HuH-7 (cell line): ENCODE results near the gene TBC1D22A.

ENCODE experiments used
- DNase-seq: peaks from one replicate; pipeline ENCODE4 v3.0.0; 2011; ENCODE audit warnings: low spot score

The TBC1D22A gene

GRCh38 chr22:47082505-47082904 is 320.1 kb downstream of the TBC1D22A start:
- no peak for DNase-seq

DNA sequence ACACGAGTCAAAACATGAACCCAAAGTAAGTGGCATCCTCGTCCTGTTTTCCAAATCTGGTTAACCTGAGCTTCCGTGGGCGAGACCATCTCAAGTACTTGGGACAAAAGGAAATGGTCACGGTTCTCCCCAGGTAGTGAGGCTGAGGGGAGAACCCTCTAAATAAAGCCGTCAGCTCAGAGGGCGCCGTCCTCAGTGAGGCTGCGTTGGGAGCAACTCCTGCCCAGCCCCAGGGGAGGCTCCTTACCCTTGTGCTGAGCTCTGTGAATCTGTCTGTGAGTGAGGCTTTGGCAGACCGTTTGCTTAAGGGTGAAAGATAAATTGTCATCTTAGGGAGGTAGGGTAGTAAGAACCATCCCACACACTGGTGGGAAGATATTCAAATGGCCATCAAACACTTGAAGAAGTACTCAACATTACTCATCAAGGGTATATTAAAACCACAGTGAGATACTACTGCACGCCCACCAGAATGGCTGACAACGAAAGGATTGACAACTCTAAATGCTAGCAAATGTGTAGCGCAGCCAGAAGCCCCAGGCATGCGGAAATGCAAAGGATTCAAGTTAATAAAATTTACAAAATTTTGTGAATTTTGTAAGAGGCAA is 321.0 kb downstream of the TBC1D22A start:
- DNase-seq, result no peak

DNA sequence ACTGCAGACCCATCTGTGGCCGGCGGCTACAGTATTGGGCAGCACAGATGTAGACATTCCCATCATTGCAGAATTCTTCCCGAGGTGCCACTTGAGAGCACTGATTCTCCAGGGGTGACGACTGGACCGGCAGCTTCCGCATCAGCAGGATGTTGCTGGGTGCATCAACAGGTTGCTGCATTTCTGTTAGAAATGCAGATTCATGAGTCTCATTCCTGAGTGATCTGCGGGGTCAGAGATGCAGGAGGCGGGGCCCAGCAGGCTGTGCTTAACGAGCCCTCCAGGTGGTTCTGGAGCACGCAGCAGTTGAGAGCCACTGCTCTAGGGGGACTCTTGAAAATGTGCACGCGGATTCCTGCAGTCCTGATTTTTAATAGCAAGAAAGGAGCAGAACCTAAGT is 321.8 kb downstream of the TBC1D22A start:
- no peak for DNase-seq

- DNase-seq, result no peak
Measured at GRCh38 chr22:47086596-47087248, 324.3 kb downstream of the TBC1D22A start.

GRCh38 chr22:47088480-47089158 is 326.2 kb downstream of the TBC1D22A start:
- no peak for DNase-seq

GRCh38 chr22:47089374-47089773 is 326.9 kb downstream of the TBC1D22A start:
- DNase-seq, result no peak

- no peak for DNase-seq
Measured at GRCh38 chr22:47089796-47090460, 327.5 kb downstream of the TBC1D22A start.

DNA sequence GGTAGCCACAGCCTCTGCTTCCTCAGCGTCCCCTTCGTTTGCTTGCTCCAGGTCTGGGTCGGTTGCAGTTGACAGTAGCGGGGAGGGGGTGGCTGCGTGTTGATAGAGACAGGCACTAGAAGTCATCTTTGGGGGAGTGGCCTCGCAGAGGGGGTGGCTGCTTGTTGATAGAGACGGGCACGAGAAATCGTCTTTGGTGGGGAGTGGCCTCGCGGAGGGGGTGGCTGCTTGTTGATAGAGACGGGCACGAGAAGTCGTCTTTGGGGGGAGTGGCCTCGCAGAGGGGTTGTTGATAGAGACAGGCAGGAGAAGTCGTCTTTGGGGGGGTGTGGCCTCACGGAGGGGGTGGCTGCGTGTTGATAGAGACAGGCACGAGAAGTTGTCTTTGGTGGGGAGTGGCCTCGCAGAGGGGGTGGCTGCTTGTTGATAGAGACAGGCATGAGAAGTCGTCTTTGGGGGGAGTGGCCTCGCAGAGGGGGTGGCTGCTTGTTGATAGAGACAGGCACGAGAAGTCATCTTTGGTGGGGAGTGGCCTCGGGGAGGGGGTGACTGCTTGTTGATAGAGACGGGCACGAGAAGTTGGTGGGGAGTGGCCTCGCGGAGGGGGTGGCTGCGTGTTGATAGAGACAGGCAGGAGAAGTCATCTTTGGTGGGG is 328.3 kb downstream of the TBC1D22A start:
- DNase-seq, result no peak

GRCh38 chr22:47091246-47091651 is 328.8 kb downstream of the TBC1D22A start:
- no peak for DNase-seq

GRCh38 chr22:47091921-47092700 is 329.7 kb downstream of the TBC1D22A start:
- no peak for DNase-seq

DNA sequence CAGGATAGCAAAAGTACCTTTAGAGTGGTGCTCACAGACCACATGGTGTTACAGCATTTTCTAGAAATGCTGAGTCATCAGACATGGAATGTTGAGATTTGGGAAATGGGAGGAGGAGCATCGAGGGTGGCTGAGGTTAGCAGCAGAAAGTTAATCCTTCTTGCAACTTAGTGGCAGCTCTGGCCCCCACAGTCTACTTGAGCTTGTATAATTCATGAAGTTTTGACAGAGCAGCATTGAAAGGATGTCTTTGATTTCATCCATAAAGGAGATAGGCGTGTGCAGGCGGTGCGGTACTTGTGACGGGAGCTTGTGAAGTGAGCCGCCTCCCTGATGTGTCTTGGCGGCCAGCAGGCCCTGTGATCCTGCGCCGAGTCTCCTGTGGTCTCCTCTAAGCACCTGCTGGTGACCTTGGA is 330.5 kb downstream of the TBC1D22A start:
- no peak for DNase-seq

DNA sequence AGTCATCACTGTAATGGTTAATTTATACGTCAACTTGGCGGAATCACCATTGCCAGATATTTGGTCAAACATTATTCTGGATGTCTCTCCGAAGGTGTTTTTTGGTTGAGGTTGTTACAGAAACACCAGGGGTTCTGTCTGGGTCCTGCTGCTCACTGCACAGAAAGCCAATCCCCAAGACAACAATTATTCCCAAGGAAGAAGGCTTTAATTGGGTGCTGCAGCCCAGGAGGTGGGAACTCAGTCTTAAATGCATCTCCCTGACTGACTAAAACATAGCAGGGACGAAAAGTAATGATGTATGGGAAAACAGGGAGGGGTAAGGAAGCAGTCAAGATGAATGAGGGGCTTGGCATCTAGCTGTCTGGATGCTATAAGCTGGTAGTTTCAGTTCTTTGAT is 331.3 kb downstream of the TBC1D22A start:
- no peak for DNase-seq

DNA sequence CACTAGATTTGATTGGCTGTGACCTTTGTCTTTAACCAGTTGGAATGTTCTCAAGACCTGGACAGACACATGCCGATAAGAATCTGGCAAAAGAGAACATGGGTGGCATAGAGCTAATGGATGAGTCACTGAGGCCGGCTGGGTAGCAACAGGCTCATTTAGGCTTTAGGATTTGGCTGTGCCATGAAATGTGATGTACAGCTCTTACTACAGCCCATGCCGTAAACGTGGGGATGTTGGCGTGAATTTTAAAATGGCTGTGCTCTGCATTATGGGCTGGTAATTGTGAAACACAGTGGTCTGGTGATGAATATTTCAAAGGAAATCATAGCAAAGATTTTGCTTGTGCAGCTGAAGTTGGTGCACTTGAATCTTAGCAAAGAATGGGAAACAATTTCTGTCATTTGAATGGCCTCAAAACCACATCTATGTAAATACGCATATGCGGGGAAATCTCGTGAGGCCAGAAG is 332.4 kb downstream of the TBC1D22A start:
- DNase-seq, result no peak

DNA sequence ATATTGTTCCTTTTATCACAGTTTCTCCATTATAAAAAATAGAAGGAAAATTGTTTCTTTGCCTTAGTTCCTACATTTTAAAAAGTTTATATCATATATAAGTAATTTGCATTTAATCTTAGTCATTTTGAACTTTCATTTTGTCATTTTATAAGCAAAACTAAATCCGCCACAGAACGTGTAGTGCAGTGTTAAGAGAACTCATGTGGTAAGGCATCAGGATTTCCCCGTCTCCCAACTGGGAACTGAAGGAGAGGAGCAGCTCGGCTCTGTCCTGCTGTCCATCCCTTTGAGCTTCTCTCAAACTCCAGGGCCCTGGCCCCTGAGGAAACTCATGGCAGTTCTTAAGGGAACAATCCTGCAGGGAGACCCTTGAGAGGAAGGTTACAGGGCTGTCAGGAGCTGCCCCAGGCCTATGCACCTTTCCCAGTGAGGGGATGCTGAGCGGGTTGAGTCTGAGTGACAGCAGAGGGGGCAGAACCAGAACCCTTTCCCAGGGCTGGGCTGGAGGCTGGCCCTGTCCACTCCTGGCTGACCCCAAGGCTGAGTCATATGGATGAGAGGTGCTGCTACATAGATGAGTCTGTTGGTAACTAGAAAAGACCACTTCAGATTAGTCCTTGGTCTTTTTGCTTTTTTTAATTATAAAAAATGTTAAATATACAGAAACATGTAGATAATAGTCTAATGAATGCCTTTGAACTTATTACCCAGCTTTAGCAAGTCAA is 333.1 kb downstream of the TBC1D22A start:
- DNase-seq, result no peak

- no peak for DNase-seq
Measured at GRCh38 chr22:47098121-47098520, 335.7 kb downstream of the TBC1D22A start.

DNA sequence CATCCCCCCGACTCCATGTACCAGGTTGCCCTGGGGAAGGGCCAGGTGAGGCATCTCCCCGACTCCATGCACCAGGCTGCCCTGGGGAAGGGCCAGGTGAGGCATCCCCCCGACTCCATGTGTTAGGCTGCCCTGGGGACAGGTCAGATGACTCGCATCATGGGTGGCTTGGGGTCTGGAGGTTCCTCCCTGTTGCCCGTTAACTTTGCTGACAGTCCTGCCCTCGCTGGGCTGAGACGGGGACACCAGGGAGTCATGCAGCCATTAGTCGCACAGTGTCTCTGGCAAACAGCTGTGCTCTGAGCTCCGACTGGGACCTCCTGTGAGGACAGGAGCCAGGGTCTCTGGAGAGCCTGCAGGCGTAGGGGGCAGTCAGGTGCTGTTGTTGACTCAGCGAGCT is 336.1 kb downstream of the TBC1D22A start:
- no peak for DNase-seq

DNA sequence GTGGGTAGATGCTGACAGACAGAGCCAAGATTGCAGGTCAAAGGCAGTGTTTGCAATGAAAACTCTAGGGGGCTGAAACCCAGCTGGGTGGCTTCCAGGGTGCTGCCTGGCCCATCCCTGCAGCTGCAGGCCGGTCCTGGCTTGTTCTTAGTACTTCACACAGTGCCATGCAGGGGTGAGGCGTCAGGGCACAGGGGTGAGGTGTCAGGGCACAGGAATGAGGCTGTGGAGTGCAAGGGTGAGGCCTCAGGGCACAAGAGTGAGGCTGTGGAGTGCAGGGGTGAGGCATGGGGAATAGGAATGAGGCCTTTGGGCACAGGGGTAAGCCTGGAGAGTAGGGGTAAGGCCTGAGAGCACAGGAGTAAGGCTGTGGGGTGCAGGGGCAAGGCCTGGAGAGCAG is 337.6 kb downstream of the TBC1D22A start:
- no peak for DNase-seq

- DNase-seq, result no peak
Measured at GRCh38 chr22:47100646-47101200, 338.3 kb downstream of the TBC1D22A start.

GRCh38 chr22:47101321-47101885 is 339.0 kb downstream of the TBC1D22A start:
- DNase-seq, result no peak

- DNase-seq, result no peak
Measured at GRCh38 chr22:47102081-47102480, 339.6 kb downstream of the TBC1D22A start.
